IPS-NIHi7 (cell line): ENCODE results near the gene GLRA3.
"Not testable (repeated sequence)": the region's sequence is repeated elsewhere in the genome, so short reads cannot be mapped to it uniquely, and the experiment has no call there.

Experiments used
- DNase-seq: peaks from one replicate; pipeline ENCODE4 v3.0.0; 2012; ENCODE audit warnings: mixed read lengths; ENCODE audit errors: extremely low spot score

GLRA3 gene

GRCh38 chr4:174828845-174829701, at the start of gene GLRA3:
Gene GLRA3 (minus strand): TSS chr4:174829247. CDS start chr4:174828811, 436 bp downstream.
- peak; percentile 96 for DNase-seq

GRCh38 chr4:174874898-174875297, 45.9 kb upstream of the GLRA3 start:
- no peak for DNase-seq

- DNase-seq: peak; percentile 40
Observed at GRCh38 chr4:174873931-174874330, 44.9 kb upstream of the GLRA3 start.

GRCh38 chr4:174873146-174873545, 44.1 kb upstream of the GLRA3 start:
- not testable (repeated sequence) for DNase-seq

GRCh38 chr4:174871407-174871806, 42.4 kb upstream of the GLRA3 start:
- no peak for DNase-seq

- DNase-seq: no peak
Observed at GRCh38 chr4:174870311-174870710, 41.3 kb upstream of the GLRA3 start.

GRCh38 chr4:174869339-174869738, 40.3 kb upstream of the GLRA3 start:
- DNase-seq: no peak

- DNase-seq: no peak
Observed at GRCh38 chr4:174867903-174868302, 38.9 kb upstream of the GLRA3 start.

GRCh38 chr4:174865418-174865985, 36.5 kb upstream of the GLRA3 start:
- DNase-seq: no peak

GRCh38 chr4:174864031-174864430, 35.0 kb upstream of the GLRA3 start:
- no peak for DNase-seq

GRCh38 chr4:174860588-174860987, 31.5 kb upstream of the GLRA3 start:
- DNase-seq: no peak

GRCh38 chr4:174859904-174860303, 30.9 kb upstream of the GLRA3 start:
- no peak for DNase-seq

GRCh38 chr4:174856926-174857800, 28.1 kb upstream of the GLRA3 start:
- DNase-seq: no peak

GRCh38 chr4:174855050-174855449, 26.0 kb upstream of the GLRA3 start:
- DNase-seq: no peak

- DNase-seq: no peak
Observed at GRCh38 chr4:174853629-174854028, 24.6 kb upstream of the GLRA3 start.

- DNase-seq: no peak
Observed at GRCh38 chr4:174848596-174848995, 19.5 kb upstream of the GLRA3 start.

GRCh38 chr4:174847801-174848427, 18.9 kb upstream of the GLRA3 start:
- no peak for DNase-seq

GRCh38 chr4:174835536-174835935, 6.5 kb upstream of the GLRA3 start:
- DNase-seq: no peak

GRCh38 chr4:174834477-174834876, 5.4 kb upstream of the GLRA3 start:
- no peak for DNase-seq

- DNase-seq: no peak
Observed at GRCh38 chr4:174826660-174827059, 2.4 kb downstream of the GLRA3 start.

GRCh38 chr4:174815282-174815681, 13.8 kb downstream of the GLRA3 start:
- no peak for DNase-seq

GRCh38 chr4:174813292-174813691, 15.8 kb downstream of the GLRA3 start:
- no peak for DNase-seq
